ENCODE data around the gene TRIM28.
"Not testable (repeated sequence)": the region's sequence is repeated elsewhere in the genome, so short reads cannot be mapped to it uniquely, and the experiment has no call there.

Gene TRIM28

DNA sequence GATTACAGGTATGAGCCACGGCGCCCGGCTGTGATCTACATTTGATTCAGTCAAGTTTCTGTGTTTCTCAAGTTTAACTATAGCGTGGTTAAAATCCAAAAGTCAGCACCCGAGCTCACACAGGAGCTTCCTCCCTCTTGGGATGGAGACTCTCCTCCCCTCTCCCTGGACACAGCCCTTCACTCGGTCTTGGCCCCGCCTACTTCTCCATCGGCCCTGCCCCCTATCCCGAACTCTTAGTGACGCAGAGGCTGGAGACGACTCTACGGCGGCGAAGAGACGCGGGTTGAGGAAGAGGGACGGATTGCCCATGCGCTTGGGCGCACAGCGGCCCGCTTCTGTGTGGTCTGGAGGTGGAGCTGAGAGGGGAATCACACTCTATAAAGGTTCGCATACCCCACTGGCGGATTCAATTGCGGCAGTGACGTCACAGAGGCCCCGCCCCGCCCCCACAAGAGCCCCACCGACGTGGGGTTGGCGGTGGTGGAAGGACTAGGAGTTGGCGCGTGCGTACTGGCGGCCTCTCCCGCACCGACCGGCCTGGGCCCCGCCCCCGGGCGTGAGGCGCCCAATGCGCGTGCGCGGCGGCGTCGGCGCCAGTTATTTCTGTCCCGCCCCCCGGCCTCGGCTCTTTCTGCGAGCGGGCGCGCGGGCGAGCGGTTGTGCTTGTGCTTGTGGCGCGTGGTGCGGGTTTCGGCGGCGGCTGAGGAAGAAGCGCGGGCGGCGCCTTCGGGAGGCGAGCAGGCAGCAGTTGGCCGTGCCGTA, at the start of gene TRIM28:
TSS of gene TRIM28 (plus strand) at position 239 of the 765 bp plus-strand sequence. CDS start 694 bp downstream, outside the sequence.
- peak; percentile 100 for DNase-seq

DNA sequence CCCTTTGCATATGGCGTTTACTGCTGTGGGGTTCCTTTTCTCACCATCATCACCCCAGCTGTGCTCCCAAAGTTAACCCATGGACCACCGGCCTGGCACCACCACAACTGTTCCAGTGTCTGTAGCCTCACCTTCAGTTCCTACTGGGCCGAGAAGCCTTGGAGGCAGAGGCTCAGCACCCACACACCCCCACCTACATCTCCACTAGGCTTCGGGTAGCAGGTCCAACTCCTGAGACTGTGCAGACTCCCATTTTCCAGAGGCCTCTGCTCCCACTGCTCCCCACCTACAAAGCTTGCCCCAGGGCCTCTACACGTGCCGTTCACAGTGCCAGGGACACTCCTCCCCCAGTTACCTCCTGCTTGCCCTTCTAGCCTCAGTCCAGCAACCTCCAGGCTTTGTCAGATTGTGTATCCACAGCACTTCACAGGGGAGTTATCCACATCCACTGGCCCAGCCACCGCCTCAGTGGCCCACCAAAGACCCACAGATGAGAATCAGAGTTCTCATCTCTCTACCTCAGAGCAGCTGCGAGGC, 46.2 kb upstream of the TRIM28 start:
- DNase-seq: no peak

DNA sequence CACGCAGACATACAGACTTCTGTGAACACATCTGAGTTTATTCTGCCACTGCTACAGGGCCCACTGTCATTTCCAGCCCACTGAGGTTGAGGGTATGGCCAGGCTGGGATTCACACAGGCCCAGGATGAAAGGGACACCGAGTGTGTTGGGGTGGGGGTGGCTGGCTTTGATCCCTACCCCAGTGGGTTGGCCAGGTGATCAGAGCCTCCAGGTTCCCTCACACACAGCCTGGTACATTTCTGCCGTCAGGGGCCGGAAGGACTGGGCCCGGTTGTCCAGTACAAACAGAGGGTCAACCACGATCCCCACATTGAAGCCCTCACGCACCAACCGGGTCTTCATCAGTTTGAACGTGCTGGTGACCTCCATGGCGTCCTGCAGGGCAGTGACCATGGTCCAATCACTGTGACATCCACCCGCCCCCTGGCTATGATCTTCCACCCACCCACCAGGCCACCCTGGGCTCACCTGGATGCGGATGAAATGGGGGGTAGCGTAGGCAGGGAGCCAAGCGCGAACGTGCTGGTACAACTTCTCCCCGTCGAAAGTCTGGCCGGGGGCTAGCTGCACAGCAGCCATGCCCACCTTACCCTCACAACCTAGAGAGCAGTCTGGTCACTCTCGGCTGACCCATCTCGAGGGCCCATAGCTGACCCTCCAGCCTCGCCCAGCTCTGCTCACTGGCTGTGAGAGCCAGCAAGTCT, 45.4 kb upstream of the TRIM28 start:
- no peak for DNase-seq

DNA sequence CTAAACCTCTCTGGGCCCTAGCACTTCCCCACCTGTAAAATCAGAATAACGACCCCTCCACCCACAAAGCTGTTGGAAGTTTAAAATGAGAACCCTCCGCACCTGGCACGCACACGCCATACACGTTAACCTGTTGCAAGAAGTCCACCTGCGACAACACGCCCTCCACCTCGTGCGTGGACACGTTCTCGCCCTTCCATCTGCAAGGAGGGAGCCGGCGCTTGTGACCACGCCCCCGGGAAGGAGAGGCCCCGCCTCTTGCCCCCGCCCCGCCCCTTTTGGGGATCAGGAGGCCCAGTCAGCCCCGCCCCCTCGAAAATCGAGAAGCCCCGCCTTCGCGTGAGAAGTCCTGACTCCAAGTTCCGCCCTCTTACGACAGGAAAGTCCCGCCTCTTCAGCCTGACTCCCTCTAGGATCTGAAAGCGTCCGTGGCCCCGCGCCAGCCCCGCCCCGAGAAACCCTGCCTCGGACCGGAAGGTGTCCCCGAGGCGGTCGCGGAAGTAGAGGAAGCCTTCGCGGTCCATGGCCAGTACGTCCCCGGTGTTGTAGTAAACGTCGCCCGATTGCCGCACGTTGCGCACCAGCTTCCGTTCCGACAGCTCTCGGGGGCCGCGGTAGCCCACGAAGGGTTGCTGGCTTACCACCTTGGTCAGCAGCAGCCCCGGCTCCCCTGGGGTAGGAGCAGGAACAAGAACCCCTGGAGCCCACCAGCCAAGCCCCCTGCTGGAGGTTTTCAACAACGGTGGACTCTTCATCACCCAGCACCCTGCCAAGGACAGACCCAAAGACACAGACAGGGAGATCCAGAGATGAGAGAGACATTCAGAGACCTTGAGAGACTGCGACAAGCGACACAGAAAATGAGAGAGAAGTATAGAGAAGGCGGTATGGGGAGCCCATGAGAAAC, 44.6 kb upstream of the TRIM28 start:
- DNase-seq: peak; percentile 99

DNA sequence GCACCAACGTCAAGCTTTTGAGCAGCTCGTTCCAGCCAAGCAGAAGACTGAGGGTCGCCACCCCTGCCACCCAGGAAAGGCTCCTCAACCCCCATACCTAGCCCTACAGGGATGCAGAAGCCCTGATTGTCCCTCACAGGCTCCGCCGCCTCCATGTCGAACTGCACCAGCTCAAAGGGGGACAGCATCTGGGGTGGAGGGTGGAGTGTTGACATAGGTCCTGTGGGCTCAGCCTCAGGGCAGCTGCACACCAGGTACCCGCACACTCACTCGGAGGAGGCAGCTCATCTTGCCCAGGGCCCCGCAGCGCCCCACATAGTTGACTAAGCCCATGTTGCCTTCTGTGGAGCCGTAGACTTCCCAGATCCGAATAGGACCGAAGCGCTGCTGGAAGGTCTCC, 43.6 kb upstream of the TRIM28 start:
- DNase-seq: no peak

DNA sequence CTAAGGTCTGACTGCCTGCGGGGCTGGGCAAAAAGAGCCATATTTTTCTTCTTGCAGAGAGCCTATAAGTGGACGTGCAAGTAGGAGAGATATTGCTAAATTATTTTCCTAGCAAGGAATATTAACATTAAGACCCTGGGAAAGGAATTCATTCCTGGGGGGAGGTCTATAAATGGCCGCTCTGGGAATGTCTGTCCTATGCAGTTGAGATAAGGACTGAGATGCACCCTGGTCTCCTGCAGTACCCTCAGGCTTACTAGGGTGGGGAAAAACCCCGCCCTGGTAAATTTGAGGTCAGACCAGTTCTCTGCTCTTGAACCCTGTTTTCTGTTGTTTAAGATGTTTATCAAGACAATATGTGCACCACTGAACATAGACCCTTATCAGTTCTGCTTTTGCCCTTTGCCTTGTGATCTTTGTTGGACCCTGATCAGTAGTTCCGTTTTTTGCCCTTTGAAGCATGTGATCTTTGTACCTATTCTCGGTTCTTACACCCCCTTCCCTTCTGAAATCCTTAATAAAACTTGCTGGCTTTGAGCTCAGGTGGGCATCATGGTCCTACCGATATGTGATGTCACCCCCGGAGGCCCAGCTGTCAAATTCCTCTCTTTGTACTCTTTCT, 36.2 kb upstream of the TRIM28 start:
- not testable (repeated sequence) for DNase-seq

DNA sequence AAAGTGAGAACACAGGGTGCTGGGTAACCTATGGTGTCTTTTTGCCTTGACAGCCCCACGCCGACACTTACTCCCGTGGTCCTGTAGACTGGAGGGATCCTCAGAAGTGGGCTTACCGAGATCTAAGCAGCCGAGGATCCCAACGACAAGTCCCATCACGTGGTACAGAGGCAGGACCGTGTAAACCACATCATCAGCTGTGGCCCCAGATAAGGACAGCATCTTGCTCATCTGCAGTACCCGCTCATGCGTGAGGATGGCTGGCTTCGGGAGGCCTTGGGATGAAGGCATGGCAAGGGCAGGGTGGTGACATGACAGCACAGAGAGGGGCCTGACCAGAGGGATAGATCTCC, 34.2 kb upstream of the TRIM28 start:
- no peak for DNase-seq

DNA sequence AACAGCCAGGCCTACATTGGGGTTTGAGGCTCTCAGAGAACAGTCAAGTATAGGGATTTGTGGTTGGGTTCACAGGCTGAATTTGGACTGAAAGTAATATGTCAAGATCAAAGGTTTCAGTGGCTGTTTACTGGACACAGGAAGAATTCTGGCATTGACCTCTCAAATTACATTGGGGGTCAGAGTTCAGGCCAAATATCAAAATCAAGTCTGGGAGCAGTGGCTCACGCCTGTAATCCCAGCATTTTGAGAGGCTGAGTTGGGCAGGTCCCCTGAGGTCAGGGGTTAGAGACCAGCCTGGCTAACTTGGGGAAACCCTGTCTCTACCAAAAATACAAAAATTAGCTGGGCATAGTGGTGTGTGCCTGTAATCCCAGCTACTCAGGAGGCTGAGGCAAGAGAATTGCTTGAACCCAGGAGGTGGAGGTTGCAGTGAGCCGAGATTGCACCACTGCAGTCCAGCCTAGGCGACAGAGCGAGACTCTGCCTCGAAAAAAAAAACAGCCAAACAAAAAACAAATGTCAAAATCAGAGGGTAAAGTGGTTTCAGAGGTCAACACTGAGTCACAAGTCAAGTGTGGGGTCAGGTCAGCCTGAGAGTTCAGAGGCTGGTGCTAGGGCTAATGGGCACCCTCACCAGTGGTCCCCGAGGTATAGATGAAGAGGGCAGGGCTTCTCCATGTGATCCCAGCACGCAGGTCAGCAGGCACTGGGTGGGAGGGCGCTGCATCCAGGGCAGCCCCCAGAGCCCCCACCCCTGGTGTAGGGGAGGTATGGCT, 33.6 kb upstream of the TRIM28 start:
- no peak for DNase-seq

DNA sequence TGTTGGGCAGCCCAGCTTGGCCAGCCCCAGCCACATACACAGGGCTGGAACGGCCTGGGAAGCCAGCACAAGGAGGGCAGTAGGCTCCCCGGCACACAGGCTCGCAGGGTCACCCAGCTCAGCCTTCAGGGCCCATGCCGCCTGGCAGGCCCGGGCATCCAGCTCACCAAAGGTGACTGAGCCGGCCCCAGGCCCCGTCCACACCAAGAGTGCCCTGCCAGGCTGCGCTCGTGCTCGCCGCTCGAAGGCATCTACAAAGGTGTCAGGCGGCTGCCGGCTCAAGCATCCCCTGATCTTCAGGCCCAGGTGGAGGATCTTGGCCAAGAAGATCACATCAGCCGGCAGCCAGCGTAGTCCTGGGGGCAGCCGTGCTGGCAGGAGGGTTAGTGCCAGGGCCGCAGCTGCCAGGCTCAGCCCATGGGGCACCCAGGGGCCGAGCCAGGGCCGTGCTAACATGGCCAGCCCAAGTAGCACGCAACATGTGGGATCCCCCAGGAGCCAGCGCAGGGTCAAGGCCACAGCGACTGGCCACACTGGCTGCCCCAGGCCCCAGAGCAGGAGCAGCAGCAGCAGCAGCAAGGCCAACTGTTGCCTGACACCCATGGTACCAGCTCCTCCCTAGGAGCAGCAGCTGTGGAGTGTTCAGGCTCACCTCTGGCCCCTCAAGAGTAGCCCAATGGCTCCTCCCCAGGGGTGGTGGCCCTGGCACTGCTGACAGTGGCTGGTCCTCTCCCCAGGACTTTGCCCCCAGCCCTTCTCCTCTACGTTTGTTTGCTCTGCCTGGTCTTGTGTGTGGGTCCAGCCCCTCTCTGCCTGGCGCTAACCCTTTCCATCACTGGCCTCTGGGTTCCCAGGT, 32.3 kb upstream of the TRIM28 start, which contains the start of gene SLC27A5:
TSS of gene SLC27A5 (minus strand) at position 640 of the 856 bp plus-strand sequence. CDS start at position 603, 37 bp downstream.
- no peak for DNase-seq

DNA sequence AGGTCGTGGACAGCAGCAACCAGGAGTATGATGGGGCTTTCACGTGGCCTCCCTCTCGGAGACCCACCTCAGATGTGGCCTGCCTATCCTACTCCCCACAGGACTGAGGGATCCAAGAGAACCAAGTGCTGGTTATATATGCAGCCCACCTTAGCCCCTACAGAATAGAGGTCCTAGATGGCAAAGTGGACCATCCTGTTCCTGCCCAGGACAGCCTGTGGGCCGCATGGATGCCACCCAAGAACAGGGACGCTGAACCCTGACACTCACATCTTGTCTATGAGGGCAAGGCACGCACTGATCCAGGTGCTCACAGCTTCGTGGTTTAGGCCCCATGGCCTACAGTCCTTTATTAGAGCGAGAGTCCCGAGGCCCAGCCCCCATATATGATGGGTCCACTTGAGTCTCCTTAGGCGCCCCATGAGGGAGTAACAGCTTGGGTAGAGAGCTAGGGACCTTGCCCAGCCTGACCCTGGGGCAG, 30.6 kb upstream of the TRIM28 start:
- DNase-seq: no peak

DNA sequence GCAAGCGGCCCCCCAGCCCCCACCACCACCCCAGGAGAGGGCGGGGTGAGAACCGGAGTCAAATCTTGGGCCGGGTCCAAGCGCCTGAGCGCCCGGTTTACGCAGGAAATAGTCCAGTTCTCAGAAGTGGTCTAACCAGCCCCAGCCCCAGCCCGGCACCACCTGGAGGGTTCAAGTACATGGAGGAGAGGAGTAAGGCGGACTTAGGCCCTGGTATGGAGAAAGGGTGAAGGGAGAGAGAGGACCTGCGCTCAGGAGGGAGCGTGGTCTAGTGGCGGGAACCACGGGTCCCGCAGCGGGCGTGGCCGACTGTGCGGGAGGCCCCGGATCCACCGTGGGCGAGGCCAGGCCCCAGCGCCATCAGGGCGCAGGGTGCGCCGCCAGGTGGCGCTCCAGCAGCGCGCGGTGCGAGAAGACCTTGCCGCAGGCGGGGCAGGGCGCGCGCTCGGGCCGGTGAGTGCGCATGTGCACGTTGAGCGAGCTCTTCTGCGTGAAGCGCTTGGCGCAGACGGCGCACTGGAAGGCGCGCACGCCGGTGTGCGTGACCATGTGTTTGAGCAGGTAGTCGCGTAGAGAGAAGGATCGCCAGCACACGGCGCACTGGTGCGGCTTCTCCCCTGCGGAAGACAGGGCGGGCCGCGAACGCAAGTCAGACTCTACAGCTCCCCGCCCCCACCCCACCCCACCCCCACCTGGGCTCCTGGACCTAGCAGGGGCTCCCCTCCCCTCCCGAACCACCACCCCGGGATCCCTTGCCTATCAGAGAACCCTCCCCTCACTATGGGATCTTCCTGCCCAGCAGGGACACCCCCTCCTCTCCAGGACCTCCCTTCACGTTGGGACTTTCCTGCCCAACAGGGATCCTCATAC, 29.9 kb upstream of the TRIM28 start:
- peak; percentile 91 for DNase-seq

DNA sequence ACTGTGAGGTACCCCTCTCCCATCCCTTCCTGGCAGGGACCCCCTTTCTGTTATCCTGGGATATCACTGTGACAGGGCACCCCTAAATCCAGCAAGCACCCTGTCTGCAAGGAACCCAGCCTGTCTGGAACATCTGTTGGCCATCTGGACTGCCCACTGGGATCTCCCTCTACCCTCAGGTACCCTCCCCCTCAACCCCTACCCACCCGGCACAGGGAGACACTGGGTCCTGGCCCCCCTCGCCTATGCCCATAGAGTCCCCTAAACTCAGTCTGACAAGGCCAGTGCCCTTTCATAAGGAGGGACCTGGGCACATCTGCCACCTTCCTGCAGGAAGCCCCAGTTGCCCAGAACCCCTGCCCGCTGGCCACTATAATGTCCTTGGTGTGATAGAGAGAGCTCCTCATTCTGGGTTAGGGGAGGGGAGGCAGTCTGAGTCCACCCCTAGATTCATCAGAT, 29.3 kb upstream of the TRIM28 start:
- no peak for DNase-seq

DNA sequence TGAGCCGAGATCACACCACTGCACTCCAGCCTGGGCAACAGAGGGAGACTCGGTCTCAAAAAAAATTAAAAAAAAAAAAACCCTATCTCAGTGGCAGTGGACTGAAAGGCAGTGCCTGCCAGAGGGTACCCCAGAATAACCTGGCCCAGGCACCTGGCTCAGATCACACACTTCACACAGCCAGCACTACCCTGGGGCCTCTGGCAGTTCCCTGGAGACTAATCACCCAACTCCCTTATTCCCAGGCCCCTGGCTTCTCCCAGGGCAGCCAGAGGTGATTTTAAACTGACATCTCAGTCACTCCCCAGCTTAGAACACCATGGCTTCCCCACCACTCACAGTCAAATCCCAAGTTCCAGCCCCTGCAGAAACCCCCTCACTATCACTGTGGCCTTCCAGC, 28.6 kb upstream of the TRIM28 start:
- DNase-seq: no peak

DNA sequence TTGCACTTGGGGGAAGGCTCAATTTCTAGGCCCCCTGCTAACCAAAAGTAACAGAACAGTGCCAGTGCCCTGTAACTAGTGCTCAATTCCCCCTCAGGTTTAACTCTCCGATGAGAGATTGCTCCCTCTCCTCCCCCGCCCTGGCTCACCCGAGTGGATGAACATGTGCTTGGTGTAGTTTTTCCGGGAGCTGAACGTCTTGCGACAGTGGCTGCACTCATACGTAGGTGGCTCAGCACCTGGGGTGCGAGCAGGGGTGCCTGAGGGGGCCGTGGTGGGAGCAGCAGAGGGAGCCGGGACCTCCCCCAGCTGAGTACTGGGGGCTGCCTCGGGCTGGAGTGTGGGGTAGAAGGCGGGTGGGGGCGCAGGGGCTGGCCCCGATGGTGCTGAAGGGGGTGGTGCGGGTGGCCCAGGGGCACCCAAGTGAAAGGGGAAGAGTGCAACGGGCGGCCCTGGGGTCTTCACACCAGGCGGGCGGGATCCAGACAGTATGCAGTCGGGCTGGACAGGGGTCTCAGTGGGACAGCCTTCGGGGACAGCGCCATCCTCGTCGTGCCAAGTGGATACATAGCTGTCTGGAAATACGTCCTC, 27.5 kb upstream of the TRIM28 start:
- no peak for DNase-seq

DNA sequence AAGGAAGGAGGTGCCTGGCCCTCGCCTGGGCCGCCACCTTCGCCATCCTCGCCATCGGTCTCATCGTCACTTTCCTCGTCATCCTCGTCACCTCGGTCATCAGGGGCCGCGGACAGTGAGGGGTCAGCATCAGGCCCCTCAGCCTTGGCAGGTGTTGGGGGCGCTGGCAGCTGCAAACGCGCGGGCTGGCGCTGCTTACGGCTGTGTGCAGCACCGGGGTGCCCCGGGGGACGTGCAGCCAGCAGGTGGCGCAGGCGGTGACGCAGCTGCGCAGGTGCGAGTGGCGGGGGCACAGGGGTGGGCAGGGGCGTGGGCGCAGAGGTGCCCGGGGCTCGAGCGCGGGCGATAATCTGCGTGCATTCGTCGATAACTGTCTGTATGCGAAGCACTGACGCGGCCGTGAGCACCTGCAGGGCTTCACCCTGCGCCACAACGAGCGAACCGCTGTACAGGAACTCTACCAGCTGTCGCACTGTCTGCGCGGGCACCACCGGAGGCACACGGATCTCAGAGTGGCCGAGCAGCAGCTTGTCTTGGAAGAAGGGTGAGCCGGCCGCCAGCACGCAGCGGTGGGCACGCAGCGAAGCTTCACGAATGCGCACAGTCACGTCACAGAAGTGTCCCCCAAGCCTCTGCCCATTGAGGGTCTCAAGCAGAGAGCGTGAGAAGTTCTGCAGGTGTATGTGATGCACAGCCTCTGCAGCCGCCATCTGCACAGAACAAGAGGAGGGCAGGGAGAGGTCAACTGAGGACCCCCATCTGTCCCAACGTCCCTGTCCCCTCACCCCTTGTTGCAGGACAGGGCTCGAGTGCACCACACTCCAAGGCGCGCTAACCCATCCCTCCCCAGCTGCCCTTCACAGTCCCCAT, 26.7 kb upstream of the TRIM28 start:
- no peak for DNase-seq

DNA sequence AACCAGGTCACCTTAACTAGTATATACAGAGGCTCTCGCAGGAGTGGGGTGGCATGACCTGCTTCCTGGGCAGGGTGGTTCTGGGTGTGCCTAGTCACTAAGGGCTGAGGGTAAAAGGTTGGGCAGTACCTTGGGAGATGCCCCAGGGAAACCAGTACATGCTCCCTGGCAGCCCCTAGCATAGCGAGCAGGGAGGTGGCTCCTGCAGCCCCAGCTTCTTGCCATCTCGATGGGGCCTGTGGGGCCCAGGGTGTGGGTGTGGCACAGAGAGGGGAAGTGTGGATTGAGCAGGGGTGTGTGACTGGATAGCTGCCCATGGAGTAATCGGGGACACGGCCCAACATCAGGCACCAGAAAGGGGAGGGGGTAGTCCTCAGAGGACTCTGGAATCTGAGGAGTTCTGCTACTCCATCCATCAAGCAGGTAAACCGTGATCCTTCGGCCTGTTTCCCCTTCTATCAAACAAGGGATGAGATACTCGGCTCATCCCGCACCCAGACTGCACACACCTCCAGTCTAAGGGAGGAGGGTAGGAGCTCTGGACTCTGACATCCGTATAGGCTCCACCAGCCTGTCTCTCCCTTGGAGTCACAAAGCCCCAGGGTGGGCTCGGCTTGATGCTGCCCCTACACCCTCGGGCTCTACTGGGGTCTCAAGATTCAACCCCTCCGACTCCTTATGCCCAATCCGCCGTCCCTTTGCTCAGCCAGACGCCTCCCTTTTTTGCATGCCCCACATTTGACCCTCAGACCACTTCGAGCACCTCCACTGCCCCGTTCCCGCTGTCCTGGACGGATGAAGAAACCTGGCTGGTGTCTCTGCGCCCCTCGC, 25.4 kb upstream of the TRIM28 start:
- peak; percentile 36 for DNase-seq

DNA sequence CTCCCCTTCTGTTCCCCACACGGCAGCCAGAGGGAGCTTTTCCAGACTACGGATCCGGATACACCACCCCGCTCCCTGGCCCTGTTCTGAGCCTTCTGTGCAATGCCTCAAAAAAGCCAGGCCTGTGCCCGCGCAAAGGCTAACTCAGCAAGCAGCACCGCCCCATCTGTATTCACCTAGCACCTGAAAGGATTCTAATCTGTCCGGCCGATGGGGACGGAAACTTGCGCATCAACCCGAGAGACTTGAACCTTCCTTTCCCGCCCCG, 24.8 kb upstream of the TRIM28 start:
- peak; percentile 76 for DNase-seq
